Measurements from ENCODE around the gene NFE2L2. TPM values are rescaled to one million over a fixed set of nuclear protein-coding genes. Genes with fewer than 3 reads are reported as not detected.
"Not testable (repeated sequence)": the region's sequence is repeated elsewhere in the genome, so short reads cannot be mapped to it uniquely, and the experiment has no call there.

The NFE2L2 gene
- polyA plus RNA-seq, 4 donors: 115 to 173 (median 157) TPM

DNA sequence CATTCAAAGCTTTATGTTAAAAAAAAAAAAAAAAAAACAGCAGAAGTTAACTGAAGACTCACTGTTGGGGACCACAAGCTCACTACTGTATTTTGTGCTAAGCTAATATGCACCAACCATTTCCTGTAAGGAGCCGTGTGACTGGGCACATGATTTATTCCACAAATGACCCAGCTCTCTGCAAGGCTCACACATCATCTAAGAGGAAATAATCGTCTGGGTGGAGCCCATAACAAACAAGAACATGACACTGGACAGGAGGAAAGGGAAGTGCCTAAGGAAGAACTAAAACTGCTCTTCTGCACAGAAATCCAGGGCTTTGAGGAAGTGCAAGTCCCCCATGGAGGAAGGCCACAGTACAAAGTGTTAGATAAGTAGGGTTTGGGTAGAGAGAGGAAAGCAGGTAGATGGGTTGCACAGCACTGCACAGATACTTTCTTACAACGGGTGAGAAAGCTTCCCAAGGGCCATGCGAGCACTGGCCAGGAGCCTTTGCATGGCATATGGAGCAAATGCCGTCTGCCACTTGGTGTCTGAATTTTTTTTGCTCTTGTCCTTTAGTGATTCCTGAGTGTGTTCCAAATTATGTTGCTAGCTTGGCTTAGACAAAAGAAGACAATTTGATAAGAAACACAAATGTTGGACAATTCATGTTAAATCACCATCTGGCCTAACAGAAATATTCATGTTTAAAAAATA, 24.4 kb downstream of the NFE2L2 start:
- DNase-seq (ENCODE audit: low read depth in 4 of 4, low spot score in 2 of 4): no peak

DNA sequence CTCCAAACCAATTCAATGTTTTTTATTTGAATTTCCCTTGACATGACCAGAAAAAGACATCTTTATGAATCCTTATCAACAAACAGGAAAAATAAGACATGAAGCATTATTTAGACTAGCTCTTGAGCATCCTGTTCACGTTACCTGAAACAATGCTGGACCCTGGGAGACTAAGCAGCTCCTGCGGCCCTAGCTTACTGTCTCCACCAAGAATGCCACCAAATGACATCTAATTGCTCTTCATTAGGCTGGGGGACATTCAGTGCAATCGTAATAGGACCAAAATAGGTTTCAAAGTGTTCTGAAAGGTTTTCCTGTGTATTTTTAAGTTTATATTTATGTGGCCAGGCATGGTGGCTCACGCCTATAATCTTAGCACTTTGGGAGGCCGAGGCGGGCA, 25.5 kb downstream of the NFE2L2 start:
- no peak for DNase-seq (ENCODE audit: low read depth in 4 of 4, low spot score in 2 of 4)

DNA sequence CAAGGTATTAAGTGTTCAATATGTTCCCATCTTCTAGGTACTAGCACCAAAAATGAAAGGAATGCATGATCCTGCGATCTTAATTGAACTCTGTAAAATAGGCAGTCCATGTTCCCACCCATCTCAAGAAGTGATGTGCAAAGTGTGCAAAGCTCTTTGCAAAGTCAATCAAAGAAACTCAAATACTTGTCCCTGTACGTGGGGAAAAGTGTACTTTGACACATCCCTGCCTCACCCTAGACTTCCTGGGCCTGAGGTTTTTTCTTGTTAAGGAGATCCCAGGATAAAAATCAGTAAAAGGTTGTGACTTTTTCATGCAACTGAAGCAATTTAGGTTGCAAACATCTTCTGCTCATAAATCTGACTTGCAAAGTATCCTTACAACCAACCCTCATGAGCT, 26.6 kb downstream of the NFE2L2 start:
- DNase-seq (ENCODE audit: low read depth in 4 of 4, low spot score in 2 of 4): no peak

DNA sequence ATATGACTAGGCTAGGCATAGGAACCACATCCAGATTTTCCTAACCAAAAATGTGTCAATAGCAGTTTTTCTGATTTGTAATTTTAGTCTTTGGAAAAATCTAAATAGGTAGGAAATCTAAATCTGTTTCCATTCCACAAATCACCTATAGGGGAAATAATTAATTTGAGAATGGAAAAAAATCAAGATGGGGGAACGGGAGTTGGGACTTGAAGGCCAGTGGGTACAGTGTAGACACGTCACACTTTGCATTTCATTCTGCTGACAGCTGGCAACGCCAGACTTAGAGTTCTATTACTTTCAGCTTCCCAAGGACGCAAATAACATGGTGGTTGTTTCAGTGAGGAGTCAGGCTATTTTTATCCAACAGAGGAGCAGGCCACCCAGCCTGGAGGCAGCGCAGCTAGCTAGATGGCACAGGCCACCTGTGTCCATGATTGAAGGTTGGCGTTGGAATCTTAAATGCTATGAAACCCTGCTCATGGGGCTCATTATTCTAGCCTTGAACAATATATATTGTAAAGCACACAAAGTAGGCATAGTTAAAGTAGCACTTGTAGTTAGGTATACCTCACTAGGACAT, 28.6 kb downstream of the NFE2L2 start:
- no peak for DNase-seq (ENCODE audit: low read depth in 4 of 4, low spot score in 2 of 4)

DNA sequence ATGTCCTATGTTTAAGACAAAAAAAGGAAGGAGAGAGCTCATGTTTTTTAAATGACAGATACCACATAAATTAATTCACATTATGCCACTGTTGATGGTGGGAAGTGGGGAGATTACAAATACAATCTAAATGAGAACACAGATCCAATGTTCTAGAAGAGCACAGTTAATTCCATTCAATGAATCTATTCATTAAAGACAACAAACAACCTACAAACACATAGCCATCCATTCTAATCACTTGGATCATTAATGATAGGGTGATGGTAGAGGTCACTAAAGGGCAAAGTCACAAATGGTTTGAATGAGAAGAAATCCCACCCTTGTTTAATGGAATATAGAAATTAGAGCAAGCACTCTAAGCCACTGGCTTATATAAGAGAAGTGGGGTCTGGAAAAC, 30.3 kb downstream of the NFE2L2 start:
- DNase-seq (ENCODE audit: low read depth in 4 of 4, low spot score in 2 of 4): no peak

DNA sequence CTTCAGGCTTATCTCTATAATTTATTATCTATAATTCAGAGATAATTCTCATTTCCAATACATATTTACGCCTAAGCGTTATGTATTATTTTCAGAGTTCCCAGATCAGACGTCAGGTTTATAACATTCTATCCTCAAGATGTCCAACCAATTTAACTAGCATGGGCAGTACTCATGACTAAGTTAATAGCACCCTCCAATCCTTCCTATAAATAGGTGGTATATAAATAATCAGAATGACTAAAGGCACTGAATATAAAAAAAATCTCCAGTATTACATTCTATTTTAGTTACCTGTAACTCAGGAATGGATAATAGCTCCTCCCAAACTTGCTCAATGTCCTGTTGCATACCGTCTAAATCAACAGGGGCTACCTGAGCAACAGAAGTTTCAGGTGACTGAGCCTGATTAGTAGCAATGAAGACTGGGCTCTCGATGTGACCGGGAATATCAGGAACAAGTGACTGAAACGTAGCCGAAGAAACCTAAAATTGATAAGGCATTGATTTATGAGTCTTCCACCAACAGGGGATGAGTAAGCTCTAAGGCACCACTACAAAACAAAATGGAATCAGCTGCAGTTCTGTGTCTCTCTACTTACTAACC, 32.3 kb downstream of the NFE2L2 start:
- DNase-seq (ENCODE audit: low read depth in 4 of 4, low spot score in 2 of 4): no peak

DNA sequence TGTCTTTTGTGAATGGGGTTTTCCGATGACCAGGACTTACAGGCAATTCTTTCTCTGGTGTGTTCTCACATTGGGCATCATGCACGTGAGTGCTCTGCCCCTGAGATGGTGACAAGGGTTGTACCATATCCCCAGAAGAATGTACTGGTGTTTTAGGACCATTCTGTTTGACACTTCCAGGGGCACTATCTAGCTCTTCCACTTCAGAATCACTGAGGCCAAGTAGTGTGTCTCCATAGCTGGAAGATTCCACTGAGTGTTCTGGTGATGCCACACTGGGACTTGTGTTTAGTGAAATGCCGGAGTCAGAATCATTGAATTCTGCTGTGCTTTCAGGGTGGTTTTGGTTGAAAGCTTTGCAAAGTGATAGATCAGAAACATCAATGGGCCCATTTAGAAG, 33.3 kb downstream of the NFE2L2 start:
- DNase-seq (ENCODE audit: low read depth in 4 of 4, low spot score in 2 of 4): no peak

DNA sequence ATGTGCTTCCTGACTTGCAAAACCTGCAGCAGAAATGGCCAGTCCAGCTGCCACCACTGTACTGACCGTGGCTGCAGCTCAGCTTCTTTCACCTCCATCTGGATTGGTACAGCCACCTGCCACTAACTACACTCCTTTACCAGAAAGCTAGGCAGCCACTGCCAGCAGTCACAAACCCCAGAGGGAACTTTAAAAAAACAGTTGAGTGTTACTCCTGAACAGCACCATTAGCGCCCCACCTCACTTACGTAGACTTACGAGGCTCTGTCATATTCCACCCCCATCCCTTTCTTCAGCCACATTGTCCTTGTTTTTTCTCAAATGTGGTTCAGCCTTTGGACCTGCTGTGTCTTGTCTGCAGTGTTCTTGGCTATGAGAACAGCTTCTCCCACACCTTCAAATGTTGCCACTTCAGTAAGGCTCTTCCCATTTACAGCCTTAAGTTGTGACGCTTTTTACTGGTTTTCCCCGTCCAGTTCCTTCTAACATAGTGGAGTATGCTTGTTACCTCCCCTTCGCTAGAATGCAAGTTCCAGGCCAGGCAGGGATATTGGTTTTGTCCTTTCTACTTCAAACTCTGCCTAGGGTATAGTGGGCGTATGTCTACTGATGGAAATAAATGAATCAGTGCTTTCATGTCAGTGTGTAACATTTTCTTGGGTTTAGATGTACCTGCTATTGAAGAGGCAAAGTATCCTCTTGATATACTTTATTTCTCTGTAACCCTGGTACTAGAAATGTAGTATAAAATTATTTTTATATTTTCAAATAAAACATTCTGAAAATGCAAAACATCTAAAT, 34.9 kb downstream of the NFE2L2 start:
- DNase-seq (ENCODE audit: low read depth in 4 of 4, low spot score in 2 of 4): no peak

- DNase-seq (ENCODE audit: low read depth in 4 of 4, low spot score in 2 of 4): no peak
These were observed 38.6 kb downstream of the NFE2L2 start for GRCh38 chr2:177225965-177226360.

DNA sequence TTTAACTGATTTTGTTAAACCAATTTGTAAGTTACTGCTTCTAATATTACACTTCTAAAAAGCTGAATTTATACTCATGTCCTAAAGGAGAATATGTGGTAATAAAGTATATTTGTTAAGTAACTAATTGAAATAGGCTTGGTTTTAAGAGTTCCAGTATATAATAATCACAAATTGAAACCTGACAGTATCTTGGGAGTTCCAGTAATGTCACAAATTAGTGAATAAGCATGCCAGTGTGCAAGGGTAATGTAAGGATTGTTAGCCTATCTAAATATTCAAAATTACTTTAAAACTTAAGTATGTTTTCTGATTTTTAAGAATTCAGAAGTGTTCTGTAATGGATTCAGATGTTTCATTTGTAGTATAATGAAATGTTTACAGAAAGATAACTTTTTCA, 41.1 kb downstream of the NFE2L2 start:
- DNase-seq (ENCODE audit: low read depth in 4 of 4, low spot score in 2 of 4): not testable (repeated sequence)

- DNase-seq (ENCODE audit: low read depth in 4 of 4, low spot score in 2 of 4): no peak
These were observed 42.6 kb downstream of the NFE2L2 start for GRCh38 chr2:177221970-177222369.

- no peak for DNase-seq (ENCODE audit: low read depth in 4 of 4, low spot score in 2 of 4)
These were observed 43.0 kb downstream of the NFE2L2 start for GRCh38 chr2:177221534-177221933.

DNA sequence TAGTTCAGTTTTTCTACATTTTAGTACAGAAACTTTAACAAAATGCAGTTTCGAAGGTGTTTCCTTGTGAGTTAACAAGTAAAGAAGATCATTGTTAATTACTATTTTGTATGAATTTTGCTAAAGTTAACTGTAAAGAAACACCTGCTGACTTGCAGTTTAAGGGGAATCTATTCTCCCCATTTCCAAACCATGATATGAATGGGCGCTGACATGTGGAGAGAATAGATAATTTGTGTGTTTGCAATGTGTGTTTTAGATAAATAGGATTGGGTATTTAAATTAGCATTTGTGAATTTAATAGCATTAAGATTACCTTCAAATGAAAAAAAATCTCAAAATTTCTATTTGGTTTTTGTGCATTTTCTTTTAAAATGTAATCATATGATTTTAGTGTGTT, 44.7 kb downstream of the NFE2L2 start:
- DNase-seq (ENCODE audit: low read depth in 4 of 4, low spot score in 2 of 4): not testable (repeated sequence)

GRCh38 chr2:177217247-177217843, 47.2 kb downstream of the NFE2L2 start:
- no peak for DNase-seq (ENCODE audit: low read depth in 4 of 4, low spot score in 2 of 4)

- DNase-seq (ENCODE audit: low read depth in 4 of 4, low spot score in 2 of 4): peak; percentile 66 to 82 (median 75)
These were observed 51.4 kb downstream of the NFE2L2 start for GRCh38 chr2:177212891-177213856.

DNA sequence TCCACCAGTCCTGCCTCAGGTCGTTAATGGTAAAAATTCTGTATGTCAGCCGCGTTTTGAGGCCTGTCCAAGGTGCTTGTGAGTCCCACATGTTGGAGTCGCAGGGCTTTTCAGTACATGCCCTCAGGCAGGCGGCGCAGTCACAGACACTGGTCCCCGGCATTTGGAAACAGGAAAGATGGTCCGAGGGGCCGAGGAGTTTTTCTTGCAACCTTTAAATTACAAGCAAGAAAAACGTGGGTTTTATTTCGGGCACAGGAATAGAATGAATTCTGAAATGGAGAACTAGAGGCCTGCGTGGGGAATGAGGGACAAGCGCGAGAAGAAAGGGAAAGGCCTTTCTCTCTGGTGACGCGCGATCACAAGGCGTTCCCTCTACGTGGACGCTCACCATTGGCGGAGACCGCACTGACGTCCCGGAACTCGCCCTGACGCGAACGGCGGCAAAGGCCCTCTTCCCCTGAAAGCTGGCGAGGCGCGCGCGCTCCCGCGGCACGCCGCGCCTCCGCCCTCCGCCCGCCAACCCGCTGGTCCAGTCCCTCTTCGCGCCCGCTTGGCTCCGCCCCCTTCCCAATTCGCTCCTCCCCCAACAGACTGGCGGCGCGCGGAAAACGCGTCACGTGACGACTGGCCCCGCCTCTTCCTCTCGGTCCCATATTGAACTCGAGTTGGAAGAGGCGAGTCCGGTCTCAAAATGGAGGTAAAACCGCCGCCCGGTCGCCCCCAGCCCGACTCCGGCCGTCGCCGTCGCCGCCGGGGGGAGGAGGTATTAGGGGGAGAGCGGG, 52.2 kb downstream of the NFE2L2 start, which contains the start of gene HNRNPA3:
TSS of gene HNRNPA3 (plus strand) at position 689 of the 785 bp plus-strand sequence. CDS start at position 695, 6 bp downstream.
- DNase-seq (ENCODE audit: low read depth in 4 of 4, low spot score in 2 of 4): peak; percentile 98 to 99 (median 98)

GRCh38 chr2:177211576-177212105, 52.9 kb downstream of the NFE2L2 start:
- peak in 1 of 4 donors; percentile 39 for DNase-seq (ENCODE audit: low read depth in 4 of 4, low spot score in 2 of 4)

DNA sequence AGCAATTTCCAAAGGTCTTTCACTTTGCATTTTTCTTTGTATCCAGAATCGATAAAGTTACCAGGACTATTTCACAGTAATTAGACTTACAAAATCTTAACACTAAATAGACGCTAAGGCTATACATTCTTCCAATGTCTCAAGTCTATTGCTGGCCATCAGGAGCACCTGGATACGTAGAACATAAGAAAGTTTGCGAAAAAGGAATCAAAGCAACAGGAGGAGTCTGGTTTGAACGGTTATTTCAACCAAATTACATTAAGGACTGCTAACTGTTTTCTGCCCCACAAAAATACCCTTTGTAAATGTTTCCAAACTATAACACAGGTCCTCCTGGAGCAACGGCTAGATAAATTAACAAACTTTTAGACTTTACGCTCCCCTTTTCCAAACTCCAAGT, 53.4 kb downstream of the NFE2L2 start:
- no peak for DNase-seq (ENCODE audit: low read depth in 4 of 4, low spot score in 2 of 4)

DNA sequence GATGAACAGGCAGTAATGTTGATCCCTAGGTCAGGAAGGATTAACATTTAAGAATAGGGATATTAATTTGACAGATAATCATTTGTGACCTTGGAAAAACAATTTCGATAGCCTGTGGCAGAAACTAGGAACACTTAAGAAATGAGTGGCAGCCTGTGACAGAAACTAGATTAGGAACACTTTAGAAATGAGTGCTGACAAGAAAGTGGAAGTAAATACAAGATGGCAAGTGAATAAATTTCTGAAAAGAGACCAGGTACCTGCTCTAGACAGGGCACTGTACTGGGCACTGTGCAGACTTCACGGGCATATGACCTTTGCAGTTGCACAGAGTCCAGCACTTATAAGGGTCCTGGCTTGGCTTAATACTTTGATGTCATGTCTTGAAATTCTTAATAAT, 57.4 kb downstream of the NFE2L2 start:
- DNase-seq (ENCODE audit: low read depth in 4 of 4, low spot score in 2 of 4): no peak
